Stimulated activated CD8-positive, alpha-beta memory T cell treated with anti-CD3 and anti-CD28 coated beads, Interleukin-15, amount 100 ng/mL, for 1 hour (primary cell): ENCODE measurements around the gene GATAD2B.
"Not testable (repeated sequence)": the region's sequence is repeated elsewhere in the genome, so short reads cannot be mapped to it uniquely, and the experiment has no call there.

Experiments used
- DNase-seq: peaks from one replicate; pipeline ENCODE4 v3.0.0-alpha.2; 2020; ENCODE audit warnings: low read depth

GATAD2B gene

DNA sequence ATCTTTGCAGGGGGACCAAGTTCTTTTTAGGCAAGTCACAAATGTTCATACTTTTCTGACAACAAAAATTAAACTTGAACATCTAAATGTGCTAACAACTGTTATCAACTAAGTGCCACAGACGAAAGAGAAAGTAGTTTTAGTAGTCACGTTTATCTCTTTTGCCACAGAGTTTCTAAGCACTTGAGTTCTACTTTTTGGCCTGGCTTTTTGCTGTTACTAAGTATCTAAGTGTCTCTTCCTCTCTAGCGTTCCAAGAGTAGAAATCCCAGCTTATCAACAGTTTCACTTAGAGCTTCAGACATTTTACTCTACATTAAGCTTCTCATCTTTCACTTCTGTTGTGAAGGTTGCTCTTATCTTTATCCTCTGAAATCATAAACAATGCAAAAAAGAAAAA lies 34.2 kb downstream of the GATAD2B start:
- DNase-seq, result no peak

DNA sequence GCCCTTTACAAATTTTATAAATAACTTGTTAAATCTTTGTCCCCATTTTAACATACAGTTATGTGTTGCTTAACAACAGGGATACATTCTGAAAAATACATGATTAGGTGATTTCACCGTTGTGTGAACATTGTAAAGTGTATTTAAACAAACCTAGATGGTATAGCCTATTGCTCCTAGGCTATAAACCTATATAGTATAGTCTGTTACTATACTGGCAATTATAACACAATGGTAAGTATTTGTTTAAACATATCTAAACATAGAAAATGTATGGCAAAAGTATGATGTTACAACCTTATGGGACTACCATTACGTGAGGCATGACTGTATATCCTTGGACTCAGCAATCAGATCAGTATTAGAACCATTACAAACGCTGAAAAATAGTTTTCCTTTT lies 36.6 kb downstream of the GATAD2B start:
- no peak for DNase-seq

DNA sequence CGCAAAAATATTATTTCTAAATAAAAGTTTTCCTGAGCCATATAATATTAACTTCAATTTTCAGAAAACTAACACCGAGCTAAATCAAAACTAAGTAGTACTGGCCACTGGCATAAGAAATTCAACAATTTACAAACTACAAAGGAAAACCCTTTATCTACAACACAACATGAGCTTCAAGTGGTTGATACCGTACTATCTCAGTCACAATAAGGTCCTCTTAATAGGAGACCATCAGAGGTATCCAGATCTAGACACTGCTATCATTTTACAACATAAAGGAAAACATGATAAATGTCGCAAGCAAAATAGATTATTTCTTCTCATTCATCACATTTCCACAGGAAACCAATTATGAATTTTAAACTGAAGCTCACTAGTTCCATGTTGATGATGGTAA lies 39.5 kb downstream of the GATAD2B start:
- DNase-seq, result no peak

DNA sequence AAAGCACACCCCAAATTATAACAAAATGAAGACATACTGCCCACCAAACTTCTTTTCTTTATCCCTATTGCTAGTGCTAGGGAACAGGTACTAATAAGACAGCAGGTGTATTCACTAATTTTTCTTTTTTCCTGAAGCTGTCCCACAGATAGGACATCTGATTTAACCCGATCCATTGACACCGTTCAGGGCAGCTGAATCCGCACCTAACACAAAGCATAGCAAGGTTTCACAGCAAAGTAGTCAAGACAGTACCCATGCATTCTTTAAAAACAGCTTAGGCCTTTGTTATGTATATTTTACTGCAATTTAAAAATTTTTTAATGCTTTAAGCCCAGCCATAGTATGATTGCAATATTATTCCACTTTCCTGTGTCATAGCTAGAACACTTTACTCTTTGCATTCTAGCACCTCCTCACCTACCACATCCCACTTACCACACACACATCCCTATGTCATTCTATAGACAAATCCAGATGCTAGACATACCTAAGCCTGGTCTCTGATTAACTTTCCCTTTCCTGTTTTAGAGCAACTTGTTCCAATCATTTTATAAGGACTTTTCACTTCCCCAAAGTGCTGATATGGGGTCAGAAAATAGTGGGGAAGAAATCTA lies 40.4 kb downstream of the GATAD2B start:
- DNase-seq, result no peak

DNA sequence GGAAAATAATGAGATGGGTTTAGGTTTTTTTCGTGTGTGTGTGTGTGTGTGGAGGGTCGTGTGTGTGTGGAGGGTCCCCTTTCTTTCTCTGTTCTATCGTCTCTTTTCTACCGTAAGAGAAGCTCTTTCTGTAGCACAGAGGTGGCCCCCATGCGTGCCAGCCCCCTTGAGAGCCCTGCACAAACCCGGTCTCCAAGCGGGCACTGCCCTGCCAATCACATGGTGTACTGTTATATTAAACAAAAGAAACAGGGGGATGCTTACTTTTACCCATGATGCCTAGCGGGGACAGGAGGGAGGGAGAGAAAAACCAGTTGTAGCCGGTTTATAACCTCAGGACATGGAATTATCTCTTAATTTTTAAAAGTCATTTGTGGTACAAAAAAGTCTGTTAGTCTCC lies 41.0 kb downstream of the GATAD2B start:
- no peak for DNase-seq

DNA sequence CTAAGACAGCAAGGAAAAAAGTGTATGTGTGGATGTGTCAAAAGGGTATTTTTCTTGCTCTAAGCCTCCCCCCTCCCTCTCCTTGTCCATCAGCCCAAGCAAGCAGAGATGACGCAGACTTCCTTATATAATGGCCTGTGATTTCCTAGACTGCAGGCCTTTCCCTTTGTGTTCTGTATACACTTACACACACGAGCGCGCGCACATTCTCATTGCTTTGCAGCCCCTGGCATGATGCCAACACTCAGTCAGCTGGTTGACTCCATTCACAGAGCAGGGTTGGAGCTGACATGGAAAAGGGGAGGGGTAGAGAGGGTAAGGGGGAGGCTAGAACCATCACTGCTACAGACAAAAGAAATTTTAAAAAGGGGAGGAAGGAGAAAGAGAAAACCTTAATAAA lies 41.8 kb downstream of the GATAD2B start:
- DNase-seq, result no peak

DNA sequence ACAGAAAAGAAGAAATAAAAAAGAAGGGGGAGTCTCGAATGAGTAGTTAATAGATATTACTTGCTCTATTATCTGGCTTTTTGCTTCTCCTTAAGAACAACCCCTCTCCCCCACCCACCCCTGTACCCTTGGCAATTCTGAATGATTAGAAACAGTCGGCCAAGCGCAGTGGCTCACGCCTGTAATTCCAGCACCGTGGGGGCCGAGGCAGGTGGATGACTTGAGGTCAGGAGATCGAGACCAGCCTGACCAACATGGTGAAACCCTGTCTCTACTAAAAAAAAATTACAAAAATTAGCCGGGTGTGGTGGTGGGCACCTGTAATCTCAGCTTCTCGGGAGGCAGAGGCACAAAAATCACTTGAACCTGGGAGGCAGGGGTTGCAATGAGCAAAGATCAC lies 42.7 kb downstream of the GATAD2B start:
- DNase-seq, result no peak

DNA sequence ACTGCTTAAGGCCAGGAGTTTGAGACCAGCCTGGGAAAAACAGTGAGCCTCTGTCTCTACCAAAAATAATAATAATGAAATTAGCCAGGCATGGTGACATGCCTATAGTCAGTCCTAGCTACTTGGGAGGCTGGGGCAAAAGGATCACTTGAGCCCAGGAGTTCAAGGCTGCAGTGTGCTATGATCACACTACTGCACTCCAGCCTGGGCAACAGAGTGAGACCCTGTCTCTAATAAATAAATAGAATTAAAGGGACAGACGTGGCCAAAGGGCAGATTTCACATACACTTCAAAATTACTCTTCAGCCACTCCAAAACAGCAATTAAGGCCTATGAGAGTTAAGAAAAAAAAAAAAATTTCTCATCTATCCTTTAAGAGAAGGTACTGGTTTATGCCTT lies 45.7 kb downstream of the GATAD2B start:
- no peak for DNase-seq

DNA sequence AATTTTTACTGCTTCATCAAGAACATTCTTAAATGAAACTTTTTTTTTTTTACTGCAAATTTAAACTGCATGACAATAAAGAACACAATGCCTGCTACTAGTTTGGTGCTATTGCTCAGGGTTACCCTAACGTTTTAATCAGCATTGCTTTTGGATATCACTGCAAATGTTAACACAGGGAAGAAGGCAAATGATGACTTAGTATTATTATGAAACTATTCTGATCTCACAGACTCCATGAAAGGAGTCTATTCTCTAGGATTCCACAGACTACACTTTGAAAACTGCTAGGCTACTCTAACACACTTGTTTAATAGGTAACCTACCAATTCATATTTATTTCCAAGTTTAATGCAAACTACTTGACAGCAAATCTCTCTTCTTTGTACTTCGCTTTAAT lies 49.8 kb downstream of the GATAD2B start:
- no peak for DNase-seq

DNA sequence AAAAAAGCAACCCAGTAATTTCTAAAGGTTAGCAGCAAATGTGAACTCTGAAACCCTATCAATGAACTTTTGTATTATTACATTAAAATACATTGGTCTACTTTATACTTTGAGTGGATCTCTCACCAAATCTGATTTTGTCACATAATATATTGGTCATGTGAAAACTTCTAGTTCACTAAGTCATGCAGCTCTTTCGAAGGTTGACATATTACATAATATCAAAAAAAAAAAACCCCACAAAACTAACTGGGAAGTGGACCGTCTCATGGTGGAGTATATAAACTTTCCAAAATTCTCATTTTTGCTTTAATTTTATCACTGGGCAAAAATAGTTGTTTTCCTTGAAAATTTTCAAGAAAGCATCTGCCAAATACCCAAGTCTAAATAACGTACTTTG lies 50.4 kb downstream of the GATAD2B start:
- no peak for DNase-seq

DNA sequence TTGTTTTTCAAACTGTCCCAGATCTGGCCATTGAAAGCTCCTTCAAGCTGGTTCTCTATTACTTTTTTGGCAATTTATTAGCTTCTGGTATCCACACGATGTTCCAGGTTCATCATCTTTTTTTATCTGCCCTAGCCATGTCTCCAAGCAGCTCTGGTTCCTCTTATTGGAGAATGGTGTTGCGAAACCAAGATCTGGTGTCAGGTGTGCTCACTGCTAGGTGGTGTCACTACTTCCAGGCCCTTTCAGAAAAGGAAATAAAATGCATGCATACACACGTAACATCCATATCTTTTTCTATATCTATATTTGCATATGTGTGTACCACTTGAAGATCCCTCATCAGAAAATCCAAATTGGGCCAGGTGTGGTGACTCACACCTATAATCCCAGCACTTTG lies 53.3 kb downstream of the GATAD2B start:
- DNase-seq, result no peak

DNA sequence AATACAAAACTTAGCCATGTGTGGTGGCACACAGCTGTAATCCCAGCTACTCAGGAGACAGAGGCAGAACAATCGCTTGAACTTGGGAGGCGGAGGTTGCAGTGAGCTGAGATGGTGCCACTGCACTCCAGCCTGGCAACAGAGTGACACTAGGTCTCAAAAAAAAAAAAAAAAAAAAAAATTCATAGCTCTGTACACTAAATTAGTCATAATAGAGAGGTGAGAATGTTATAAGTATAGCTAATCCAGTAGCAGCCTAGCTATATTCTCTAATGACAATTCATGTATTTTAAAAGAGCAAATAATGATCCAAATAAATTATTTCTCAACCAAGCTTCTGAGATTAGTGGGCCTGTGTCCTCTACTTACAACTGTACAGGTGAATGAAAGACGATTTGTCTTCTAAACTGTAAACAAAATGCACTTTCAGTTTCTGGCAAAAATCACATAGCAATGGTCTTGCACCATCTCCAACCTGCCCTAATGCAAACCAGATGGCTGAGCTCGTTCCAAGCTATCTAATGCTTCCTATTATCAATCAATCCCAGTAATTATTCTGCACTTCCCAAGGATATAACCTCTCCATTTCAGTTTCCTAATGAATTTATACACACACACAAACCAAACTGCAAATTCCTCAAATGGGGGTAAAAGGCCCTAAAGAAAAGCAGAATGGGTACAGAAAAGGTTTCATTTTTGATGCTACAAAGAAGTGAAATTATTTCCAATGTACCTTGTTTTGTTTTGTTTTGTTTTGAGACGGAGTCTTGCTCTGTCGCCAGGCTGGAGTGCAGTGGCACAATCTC lies 56.5 kb downstream of the GATAD2B start:
- DNase-seq, result no peak

DNA sequence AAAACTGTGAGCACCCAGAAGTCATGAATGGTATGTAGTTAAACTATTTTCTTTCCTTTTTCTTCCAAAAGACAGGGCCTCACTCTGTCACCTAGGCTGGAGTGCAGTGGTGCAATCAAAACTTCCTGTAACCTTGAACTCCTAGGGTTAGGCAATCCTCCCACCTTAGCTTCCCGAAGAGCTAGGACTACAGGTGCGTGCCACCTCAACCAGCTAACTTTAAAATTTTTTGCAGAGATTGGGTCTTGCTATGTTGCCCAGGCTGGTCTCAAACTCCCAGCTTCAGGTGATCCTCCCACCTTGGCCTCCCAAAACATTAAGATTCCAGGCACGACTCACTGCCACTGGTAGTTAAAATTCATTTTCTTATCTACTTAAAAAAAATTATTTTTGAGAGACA lies 62.5 kb downstream of the GATAD2B start:
- DNase-seq, result no peak

DNA sequence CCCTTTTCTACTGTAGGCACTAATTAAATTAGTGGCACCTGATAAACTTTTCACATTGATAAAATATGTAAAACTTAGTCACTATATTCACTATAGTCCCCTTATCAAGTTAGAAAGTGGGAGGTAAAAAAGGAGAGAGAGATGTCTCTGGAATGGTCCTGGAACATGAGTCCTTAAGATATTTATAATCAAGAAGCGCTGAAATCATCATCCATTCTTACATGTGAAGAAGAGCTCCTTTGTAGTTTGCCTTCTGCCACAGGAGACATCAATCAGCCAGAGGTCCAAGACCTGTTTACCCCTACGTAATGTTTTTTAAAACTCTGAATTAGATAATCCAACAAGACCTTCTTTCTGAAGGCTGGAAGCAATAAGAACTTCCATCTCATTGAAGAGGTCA lies 65.3 kb downstream of the GATAD2B start:
- DNase-seq, result no peak

DNA sequence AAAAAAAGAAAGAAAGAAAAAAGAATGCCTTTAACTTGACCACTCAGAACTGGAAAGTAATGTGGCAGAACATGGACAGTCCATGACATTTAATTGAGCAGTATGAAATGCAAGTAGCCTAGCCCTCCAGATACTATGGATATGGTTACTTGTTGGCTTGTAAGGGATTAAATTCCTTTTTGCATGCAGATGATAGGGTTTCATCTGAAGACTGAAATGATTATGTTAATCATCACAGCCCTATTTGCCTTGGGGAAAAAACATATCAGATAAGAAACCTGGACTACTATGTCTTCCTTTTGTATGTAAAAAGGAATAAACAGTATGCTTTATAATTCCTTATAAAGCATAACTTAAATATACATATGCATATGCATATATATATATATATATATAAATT lies 66.0 kb downstream of the GATAD2B start:
- no peak for DNase-seq

DNA sequence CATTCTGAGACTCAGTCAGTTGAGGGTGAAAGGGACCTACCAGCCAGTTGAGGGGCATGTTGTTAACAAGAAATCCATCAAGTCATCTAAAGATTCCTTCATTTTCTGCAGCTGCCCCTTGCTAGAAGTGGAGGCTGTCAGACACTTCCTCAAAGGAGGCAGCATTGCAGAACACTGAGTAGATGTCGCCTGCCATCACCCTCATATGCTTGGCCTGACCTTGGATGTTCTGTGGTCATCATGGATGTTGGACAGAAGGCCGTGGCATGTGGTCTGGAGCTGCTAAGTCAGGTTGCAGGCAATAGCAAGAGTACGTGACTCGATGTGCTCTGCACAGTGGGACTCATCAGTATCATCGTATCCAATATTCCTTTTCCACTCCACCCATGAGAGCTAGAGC lies 70.6 kb downstream of the GATAD2B start:
- DNase-seq, result no peak

DNA sequence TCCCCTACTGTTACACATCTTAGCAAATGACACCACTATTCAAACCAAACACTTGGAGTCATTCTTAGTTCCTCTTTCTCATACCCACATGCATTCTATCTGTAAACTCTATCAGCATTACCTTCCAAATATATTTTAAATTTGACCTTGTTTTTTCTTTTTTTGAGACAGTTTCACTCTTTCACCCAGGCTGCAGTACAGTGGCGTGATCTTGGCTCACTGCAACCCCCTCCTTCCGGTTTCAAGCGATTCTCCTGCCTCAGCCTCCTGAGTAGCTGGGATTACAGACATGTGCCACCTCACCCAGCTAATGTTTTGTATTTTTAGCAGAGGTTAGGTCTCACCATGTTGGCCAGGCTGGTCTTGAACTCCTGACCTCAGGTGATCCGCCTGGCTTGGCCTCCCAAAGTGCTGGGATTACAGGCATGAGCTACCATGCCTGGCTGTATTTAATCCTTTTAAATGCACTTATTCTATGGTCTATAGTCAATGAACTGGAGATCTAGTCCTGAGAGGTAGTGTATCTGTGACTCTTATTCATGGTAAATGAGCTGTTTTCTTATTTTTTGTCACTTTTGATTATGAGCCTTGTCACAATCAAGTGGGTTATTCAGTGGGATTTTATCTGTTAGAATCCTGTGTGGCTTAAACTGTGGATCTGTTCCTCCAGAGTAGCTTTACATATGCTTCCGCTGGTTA lies 73.1 kb downstream of the GATAD2B start:
- DNase-seq, result no peak

DNA sequence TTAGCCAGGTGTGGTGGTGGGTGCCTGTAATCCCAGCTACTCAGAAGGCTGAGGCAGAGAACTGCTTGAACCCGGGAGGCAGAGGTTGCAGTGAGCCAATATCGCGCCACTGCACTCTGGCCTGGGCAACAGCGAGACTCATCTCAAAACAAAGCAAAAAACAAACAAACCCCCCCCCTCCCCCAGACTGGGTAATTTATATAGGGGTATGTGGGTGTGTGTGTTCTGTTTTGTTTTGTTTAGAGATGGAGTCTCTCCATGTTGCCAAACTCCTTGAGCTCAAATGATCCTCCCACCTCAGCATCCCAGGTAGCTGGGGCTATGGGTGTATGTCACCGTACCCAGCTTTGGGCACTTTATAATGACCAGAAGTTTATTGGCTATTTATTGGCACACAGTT lies 74.0 kb downstream of the GATAD2B start:
- DNase-seq, result no peak

DNA sequence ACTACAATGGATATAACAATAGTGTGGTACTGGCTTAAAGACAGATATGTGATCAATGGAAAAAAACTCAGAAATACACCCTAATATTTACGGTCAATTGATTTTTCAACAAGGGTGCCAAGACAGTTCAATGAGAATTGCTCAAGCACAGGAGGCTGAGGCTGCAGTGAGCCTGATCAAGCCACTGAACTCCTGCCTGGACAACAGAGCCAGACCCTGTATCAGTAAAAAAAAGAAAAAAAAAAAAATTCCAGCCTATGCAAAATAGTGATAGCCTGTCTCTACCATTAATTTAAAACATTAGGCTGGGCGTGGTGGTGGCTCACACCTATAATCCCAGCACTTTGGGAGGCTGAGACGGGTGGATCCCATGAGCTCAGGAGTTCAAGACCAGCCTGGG lies 77.6 kb downstream of the GATAD2B start:
- no peak for DNase-seq

DNA sequence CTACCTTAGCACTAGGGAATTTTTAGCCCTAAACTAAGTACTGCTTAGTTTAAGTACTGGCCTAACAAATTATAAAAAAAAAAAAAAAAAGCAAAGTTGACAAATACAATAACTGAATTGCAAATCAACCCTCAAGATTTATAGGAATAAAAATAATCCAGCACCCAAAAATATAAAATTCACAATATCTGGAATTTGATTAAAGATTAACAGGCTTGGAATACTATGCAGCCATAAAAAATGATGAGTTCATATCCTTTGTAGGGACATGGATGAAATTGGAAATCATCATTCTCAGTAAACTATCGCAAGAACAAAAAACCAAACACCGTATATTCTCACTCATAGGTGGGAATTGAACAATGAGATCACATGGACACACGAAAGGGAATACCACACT lies 78.4 kb downstream of the GATAD2B start:
- DNase-seq, result not testable (repeated sequence)

DNA sequence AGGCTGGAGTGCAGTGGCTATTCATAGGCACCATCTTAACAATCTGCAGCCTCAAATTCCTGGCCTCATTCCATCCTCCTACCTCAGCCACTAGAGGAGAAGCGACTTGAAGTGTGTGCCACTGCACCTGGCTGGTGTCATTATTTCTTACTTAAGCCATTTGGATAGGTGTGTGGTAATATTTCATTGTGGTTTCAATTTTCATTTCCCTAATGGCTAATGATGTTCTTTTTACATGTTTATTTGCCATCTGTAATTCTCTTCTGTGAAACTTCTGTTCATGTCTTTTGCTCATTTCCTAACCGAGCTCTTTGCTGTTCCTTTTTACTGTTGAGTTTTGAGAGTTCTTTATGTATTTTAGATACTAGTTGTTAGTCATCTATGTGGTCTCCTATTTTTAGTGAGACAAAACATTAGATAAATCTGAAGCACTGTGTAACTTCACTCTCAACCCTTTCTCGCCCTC lies 80.7 kb downstream of the GATAD2B start:
- DNase-seq, result no peak

DNA sequence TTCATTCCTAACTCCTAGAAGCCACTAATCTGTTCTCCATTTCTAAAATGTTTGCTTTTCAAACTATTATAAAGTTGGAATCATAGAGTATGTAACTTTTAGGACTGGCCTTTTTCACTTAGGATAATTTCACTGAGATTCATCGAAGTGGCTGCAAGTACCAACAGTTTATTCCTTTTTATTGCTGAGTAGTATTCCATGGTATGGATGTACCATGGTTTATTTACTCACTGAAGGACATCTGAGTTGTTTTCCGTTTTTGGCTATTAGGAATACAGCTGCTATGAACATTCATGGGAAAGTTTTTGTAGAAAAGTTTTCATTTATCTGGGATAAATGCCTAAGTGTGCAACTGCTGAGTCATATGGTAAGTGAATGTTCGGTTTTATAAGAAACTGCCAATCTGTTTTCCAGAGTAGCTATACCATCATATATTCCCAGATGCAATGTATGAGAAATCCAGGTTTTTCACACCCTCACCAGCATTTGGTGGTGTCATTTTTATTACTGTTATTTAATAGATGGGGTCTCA lies 81.2 kb downstream of the GATAD2B start:
- no peak for DNase-seq

DNA sequence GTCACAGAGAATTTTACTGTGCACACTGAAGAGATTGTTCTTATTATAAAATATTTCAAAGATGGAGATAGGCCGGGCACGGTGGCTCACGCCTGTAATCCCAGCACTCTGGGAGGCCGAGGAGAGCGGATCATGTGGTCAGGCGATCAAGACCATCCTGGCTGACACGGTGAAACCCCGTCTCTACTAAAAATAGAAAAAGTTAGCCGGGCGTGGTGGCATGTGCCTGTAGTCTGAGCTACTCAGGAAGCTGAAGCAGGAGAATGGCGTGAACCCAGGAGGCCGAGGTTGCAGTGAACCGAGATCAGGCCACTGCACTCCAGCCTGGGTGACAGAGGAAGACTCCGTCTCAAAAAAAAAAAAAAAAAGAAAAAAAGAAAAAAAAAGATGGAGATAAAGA lies 82.0 kb downstream of the GATAD2B start:
- not testable (repeated sequence) for DNase-seq
